ENCODE data around the gene TCFL5.
A peak's percentile ranks its signal among the peaks of the same experiment; 100 is the strongest.

Gene TCFL5

DNA sequence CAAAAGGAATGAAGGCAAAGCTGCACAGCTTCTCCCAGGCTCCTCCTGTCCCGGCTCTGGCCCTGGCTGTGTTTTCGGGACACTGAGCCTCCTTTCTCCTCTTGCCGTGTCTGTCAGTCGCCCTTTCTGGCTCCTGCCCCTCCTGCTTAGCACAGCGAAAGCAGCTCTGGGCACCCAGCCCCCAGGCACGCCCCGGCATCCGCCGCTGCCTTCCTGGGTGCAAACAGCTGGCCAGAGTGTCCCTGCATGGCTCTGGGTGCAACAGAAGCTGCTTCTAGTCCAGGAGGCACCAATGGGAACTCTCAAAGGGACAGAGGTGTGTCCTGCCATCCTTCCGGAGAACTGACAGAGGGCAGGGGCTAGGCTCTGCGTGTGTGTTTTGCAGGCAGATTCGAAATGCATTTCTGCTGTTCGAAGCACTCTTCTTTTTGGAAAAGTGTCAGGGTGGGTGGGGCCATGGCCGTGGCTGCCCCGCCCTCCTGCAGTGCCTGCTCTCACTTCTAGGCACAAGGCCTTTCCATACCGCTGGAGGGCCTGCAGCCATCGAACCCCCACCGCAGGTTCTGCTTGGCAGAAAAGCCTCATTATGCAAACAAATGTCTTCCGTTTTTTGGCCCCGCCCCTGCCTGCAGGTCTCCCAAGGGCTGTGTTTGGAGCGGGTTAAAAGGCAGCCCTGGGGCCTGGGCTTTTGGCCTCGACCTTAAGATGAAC lies 29.3 kb downstream of the TCFL5 start:
- DNase-seq, result peak; percentile 60 to 66

- no peak for DNase-seq
These were observed 29.8 kb downstream of the TCFL5 start for GRCh38 chr20:62831854-62832211.

DNA sequence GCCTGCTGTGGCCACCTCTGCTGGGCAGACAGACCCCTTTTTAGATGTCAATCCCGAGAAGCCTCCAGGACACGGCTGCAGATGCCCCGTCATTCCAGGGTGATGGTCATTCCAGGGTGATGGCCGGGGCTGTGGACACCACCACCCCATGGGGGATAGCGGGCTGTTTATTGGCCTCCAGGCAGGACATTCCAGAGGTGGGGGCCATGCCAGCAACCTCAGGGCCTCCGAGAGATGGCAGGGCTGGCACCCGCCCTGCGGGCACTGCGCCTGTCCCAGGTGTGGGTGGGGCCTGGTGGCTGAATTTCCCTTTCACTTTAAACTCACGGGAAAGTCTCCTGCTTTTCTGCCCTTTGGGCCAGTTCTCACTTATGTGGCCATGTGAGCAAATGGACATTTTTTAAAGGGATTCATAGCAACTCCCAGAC lies 30.2 kb downstream of the TCFL5 start:
- DNase-seq, result no peak

GRCh38 chr20:62830821-62831220 lies 30.8 kb downstream of the TCFL5 start:
- no peak for DNase-seq

DNA sequence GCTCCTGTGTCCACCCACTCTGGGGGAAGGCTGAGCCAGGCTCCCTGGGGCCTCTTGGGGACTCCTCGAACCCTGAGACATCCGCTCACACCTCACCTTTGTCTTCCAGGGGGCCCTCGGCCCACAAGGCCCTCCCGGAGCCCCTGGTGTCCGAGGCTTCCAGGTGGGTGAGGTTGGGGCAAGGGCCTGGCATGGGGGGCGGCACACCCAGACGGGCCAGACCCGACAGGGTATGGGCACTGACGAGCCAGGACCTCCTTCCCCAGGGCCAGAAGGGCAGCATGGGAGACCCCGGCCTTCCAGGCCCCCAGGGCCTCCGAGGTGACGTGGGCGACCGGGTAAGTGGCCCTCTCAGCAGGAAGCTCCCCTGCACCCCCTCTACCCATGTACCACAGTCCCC lies 31.4 kb downstream of the TCFL5 start:
- DNase-seq, result no peak

DNA sequence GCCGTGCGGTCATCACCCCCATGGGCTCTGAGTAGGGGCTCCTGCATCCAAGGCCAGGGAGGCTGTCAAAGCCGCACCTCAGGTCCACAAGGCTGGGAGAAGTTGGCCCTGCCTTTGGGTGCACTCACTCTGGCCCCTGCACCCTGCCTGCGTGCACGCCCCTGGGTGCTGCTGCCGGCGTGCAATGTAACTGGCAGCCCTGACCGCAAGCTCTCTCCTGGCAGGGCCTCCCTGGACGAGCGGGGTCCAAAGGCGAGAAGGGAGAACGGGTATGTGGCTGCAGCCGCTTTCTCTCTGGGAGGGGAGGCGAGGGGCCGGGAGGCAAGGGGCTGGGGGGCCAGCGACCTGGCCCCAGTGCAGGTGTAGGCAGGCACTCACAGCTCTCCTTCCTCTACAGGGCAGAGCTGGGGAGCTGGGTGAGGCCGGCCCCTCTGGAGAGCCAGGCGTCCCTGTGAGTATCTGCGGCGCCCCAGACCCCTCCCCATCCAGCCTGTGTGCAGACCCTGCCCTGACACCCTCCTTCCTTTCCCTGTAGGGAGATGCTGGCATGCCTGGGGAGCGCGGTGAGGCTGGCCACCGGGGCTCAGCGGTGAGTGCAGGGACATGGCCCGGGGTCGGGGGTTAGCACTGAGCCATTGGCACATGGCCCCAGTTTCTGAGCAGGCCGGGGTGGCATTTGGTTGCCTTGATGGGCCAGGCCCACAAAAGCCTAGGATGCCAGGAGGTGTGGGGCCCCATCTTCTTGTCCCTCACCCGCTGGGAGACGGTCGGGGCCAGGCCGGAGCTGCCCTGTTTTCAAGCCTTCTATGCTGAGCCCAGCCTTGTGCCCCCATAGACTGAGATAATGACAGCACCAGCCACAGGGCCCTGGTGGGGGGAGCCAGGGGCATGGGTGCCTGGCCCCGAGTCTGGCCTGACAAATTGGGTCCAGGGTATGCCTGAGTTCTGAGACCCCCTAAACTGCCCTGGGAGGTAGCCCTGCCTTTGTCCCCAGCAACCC lies 32.1 kb downstream of the TCFL5 start:
- DNase-seq, result no peak

- no peak for DNase-seq
These were observed 33.0 kb downstream of the TCFL5 start for GRCh38 chr20:62828511-62829230.

GRCh38 chr20:62828051-62828450 lies 33.6 kb downstream of the TCFL5 start:
- no peak for DNase-seq

- DNase-seq, result no peak
These were observed 34.1 kb downstream of the TCFL5 start for GRCh38 chr20:62827311-62828038.

DNA sequence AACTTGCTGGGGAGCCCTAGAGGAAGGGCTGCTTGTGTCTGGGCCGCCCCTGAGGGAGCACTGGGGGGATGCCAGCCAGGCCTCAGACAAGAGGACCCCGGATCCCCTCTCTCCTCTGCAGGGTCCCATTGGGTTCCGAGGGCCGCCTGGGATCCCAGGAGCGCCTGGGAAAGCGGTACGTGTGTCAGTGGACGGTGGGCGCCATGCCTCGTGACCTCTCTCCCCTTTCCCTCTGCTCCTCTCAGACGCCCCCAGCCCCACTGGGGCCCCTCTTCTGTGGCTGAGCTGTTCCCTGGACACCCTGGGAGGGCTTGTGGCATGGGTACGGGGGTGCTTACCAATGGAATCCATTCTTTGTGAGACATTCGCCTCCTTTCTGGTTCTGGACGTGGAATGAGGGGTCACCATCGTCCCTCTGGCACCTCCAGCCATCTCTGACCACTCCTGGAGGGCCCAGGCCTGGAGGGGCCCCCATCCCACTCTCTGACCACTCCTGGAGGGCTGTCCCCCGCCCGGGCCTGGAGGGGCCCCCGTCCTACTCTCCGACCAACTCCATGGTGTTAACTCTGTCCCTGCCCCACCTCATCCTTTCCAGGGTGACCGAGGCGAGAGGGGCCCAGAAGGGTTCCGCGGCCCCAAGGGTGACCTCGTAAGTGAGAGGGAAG lies 34.8 kb downstream of the TCFL5 start:
- no peak for DNase-seq

DNA sequence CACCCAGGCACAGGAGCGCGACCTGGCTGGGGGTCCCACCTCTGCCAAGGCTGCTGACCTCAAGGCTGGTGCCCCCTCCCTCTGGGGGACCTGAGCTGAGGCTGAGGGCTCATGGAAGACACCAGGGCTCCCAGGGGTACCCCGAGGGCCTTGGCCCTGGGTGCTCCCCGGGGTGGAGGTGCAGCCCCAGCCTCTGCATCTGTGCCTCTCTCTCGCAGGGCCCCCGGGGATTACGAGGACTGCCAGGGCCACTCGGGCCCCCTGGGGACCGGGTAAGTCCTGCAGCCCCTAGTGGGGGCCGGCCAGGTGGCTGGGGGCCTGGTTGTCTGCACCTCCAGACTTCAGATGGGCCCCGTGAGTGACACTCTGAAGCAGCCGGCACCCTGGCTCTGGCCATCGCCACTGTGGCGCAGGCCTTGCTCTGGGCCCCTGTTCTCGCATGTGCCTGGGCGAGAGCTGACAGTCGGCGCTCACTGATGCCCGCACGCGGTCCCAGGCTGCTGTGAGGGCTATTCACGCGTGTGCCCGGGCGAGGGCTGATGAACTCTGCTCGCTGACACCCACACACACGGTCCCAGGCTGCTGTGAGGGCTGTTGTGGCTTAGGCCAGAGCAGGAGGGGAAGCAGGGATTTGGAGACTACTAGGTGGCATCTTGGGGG lies 35.5 kb downstream of the TCFL5 start:
- no peak for DNase-seq

GRCh38 chr20:62825333-62825985 lies 36.2 kb downstream of the TCFL5 start:
- DNase-seq, result no peak

DNA sequence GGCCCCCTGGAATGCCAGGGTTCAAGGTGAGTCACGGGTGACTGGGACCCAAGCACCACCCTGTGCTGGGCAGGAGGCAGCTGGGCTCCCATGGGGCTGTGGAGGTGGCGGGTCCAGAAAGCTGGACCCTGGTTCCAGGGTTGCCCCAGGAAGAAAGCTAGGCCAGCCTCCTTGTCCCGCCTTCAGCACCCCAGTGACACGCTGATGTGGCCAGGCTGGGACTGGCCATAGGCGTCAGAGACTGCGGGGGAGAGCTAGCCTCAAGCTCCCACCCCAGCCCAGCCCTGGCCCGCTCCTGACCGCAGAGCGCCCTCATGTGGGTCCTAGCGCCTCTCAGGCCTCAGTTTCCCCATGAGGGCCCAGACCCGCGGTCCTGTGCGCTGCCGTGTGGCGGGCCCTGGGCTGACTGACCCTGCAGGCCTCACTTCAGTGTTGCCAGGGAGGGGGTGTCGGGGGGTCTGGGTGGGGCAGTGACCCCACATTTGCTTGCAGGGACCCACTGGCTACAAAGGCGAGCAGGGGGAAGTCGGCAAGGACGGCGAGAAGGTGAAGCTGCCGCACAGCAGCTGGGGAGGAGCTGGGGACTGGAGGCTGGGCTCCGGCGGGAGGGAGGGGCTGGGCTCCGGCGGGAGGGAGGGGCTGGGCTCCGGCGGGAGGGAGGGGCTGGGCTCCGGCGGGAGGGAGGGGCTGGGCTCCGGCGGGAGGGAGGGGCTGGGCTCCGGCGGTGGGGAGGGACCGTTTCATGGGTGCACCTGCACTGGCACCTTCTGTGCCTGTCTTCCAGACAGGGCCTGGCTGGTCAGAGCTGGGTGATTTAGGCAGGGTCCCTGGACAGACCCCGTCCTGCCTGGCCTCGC lies 36.9 kb downstream of the TCFL5 start:
- peak in 1 of 2 experiments; percentile 61 for DNase-seq

- no peak for DNase-seq
These were observed 37.7 kb downstream of the TCFL5 start for GRCh38 chr20:62823688-62824475.

GRCh38 chr20:62822788-62823651 lies 38.6 kb downstream of the TCFL5 start:
- DNase-seq, result peak; percentile 92 to 95

GRCh38 chr20:62822239-62822787 lies 39.3 kb downstream of the TCFL5 start:
- DNase-seq, result peak in 1 of 2 experiments; percentile 14

- no peak for DNase-seq
These were observed 39.9 kb downstream of the TCFL5 start for GRCh38 chr20:62821726-62822210.
